GM21360 (cell line): ENCODE data around the gene CHRND.

Experiments
- ATAC-seq: cut with Tn5 transposase; IDR thresholded peaks from one replicate; pipeline ENCODE4 v1.9.1; 2021; ENCODE audit warnings: mild to moderate bottlenecking, moderate library complexity; ENCODE audit not compliant: unreplicated experiment

Gene CHRND

GRCh38 chr2:232525791-232526371, at the start of gene CHRND:
TSS of gene CHRND (plus strand) at chr2:232526160. CDS start at chr2:232526216, 56 bp downstream.
- no peak for ATAC-seq

GRCh38 chr2:232476791-232477190, 49.2 kb upstream of the CHRND start:
- no peak for ATAC-seq

GRCh38 chr2:232477751-232478510, 48.0 kb upstream of the CHRND start:
- no peak for ATAC-seq

- ATAC-seq, result no peak
Measured at GRCh38 chr2:232478571-232479340, 47.2 kb upstream of the CHRND start.

- no peak for ATAC-seq
Measured at GRCh38 chr2:232479341-232480200, 46.4 kb upstream of the CHRND start.

GRCh38 chr2:232480201-232481190, 45.5 kb upstream of the CHRND start:
- ATAC-seq, result no peak

- ATAC-seq, result no peak
Measured at GRCh38 chr2:232481322-232482140, 44.4 kb upstream of the CHRND start.

GRCh38 chr2:232482301-232483238, 43.4 kb upstream of the CHRND start:
- no peak for ATAC-seq

- no peak for ATAC-seq
Measured at GRCh38 chr2:232483311-232483922, 42.5 kb upstream of the CHRND start.

GRCh38 chr2:232483923-232484627, 41.9 kb upstream of the CHRND start:
- no peak for ATAC-seq

GRCh38 chr2:232484628-232485347, 41.2 kb upstream of the CHRND start:
- ATAC-seq, result no peak

- ATAC-seq, result no peak
Measured at GRCh38 chr2:232485348-232485756, 40.6 kb upstream of the CHRND start.

- no peak for ATAC-seq
Measured at GRCh38 chr2:232485757-232486557, 40.0 kb upstream of the CHRND start.

- ATAC-seq, result no peak
Measured at GRCh38 chr2:232486558-232487384, 39.2 kb upstream of the CHRND start.
